IPS DF 19.7 (cell line): ENCODE data around the gene PLD1.
"Not testable (repeated sequence)": the region's sequence is repeated elsewhere in the genome, so short reads cannot be mapped to it uniquely, and the experiment has no call there.

Source experiments
- DNase-seq: peaks from one replicate; pipeline ENCODE4 v3.0.0-alpha.2; 2013; ENCODE audit warnings: low read depth, low spot score

The PLD1 gene

DNA sequence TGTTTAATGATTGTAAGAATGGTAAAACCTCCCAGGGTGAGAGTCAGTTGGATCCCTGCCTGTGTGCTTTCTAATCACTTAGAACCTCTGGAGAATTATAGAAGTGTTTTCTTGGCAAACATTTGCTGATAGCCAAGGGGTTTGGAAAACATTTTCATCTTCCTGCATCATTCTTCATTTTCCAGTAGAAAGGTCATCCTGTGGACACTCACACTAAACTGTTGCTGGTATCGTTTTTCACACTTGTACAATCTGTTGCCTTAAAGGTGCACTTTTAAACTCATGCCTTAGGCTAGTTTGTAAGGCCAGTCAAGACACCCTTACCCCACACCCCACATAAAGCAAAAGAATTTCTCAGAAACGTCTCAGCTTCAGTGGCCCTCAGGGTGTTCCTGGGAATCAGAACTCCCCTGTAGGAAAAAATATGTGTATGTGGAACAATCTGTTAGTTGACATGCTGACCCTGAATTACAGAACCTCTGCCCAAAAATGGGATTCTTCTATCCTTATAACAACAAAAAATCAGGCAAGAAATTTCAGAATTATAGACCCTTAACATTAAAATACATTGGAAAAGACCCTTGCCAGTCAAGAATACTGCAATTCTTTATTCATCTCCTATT is 5.8 kb upstream of the PLD1 start:
- no peak for DNase-seq

DNA sequence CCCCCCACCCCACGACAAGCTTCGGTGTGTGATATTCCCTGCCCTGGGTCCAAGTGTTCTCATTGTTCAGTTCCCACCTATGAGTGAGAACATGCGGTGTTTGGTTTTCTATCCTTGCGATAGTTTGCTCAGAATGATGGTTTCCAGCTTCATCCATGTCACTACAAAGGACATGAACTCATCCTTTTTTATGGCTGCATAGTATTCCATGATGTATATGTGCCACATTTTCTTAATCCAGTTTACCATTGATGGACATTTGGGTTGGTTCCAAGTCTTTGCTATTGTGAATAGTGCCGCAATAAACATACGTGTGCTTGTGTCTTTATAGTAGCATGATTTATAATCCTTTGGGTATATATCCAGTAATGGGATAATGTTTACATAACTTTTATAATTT is 4.4 kb upstream of the PLD1 start:
- DNase-seq = not testable (repeated sequence)

DNA sequence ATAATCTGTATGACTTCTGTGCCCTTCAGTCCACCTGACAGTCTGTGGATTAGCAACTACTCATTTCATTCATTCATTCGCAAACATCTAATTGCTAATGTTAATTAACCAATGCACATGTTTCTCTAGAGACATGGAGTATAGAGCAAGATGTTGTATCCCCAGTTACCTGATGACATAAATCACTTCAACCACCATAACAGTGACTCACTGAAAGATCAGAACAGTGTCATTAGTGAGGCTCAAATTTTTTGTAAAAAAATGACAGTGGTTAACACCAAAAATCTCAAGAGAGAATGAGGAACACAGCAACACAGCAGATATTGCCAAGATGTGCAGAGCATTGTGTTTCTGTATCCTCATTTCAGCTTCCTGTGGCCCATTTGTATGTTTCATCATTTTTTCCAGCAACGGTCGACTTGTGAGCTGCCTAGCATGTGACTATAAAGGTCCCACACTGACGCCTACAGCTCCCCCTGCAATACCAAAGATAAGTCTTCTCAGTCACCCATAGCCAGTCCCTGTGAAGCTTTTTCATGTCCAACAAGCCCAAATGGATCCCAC is 3.7 kb upstream of the PLD1 start:
- no peak for DNase-seq

DNA sequence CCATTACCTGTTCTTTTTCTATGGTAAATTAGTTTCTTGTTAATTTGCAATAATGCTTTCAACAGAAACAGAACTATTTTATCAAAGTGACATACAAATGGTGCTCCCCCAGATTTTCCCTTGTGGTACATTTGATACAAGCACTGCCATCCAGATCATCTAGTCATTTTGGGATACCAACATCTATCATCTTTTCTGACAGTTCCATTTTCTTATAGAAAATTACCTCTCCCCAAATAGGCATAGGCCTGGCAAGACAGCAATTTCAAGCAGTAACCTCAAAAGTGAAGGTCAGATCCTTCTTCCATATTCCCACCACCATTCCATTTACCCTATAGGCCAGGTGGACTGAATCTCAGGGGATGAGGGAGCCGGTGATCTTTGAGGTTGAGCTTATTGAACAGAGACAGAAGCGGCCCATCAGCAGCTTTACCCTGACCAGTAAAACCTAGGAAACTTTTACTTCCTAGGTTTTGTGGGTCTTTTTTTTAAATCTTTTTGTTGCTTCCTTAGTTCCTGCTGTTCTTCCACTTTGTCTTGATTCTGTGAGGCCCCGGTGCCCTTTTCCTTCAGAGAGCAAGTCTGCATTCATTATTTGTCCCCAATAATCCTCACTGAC is 3.1 kb upstream of the PLD1 start:
- no peak for DNase-seq

DNA sequence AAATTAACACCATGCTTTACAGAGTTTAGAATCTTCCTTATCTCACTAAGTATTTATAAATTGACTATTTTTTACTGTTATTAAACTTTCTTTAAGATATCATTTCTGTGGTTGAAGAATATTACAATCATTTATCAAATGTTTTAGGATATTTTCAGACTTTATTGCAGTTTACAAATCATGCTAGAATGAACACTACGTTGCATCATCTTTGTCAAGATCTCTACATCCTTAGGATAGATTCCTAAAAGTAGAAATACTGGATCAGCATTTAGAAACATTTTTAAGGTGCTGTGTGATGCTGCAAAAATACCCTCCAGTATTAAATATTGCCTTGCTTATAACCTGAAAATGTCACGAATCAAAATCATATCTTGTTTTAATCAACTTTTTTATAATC is 2.5 kb upstream of the PLD1 start:
- no peak for DNase-seq

DNA sequence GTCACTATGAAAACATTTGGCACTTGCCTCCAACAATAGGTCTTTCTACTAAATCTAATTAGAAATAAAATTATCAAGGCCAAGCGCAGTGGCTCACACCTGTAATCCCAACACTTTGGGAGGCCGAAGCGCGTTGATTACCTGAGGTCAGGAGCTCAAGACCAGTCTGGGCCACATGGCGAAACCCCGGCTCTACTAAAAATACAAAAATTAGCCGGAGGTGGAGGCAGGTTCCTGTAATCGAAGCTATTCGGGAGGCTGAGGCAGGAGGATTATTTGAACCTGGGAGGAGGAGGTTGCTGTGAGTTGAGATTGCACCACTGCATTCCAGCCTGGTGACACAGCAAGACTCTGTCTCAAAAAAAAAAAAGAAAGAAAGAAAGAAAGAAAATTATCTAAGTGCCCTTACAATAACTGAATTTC is 1.6 kb upstream of the PLD1 start:
- DNase-seq = no peak

DNA sequence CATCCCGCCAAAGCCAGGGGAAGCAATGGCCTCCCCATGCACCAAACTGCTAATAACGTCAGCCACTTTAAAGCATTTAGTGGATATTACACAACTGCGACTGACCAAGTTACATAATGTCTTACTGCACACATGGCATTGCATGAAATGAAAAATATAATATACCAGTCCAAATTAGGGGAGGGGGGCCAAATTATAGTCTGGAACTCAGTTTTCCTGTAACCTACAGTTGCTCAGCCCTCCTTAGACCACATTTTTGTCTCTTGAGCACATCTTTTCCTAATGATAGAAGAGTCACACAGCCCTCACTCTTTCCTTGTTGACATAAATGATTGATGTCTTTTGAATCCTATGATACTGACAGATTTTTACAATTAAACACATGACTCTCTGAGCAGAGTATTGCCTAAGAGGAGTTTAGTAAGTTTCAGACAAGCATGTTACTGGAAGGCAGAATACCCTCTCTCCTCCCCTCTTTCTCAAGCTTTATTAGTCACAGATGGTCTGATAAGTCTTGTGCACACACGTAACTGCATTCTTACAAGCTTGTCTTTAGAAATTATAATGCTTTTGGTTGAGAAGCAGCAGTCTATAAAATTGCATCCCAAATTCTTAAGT is 1.1 kb upstream of the PLD1 start:
- DNase-seq = no peak

DNA sequence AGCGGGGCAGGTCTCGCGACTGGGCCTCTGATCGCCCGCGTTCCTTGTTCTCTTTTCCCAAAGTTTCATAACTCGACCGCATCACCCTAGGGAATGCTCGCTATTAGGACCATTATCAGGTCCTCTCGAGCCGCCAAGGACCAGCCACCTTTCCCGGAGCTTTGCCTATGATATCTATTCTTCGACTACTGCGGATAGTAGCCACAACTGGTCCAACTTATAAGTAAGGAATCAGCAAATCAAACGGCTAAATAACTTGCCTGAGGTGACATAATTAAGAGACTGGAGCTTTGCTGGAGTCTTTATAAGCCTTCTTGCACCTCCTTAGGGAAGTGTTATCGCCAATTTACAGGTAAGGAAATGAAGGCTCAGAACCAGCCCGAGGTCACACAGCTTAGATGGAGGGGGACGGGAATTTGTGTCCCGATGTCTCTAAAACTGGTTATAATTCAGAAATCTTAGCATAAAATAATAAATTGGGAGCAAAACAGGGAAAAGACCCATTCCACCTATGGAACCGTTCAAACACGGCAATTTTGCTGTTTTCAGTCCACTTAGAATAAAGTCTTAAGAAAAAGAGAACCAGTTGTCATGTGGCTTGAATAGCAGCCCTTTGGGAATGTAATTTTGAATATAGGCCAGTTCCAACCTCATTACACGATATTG is 479 bp upstream of the PLD1 start:
- no peak for DNase-seq

DNA sequence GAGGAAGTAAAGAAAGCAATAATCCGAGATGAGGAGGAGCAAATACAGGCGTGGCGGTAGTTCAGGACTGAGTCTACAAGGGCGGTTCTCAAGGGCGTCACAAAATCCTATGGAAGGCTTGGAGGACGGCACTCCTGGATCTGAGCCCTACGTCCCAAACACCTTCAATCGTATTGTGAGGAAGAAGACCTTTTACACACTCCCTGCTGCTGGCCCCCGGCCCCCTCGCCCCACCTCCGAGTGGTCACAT is 747 bp downstream of the PLD1 start:
- DNase-seq = no peak

DNA sequence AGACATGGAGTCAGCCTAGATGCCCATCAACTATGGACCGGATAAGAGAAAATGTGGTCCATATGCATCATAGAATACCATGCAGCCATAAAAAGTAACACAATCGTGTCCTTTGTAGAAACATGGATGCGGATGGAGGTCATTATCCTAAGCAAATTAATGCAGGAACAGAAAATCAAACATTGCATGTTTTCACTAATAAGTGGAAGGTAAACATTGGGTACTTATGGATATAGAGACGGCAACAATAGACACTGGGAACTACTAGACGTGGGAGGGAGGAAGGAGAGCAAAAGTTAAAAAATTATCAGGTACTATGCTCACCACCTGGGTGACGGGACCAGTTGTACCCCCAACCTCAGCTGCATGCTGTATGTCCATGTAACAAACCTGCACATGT is 2.5 kb downstream of the PLD1 start:
- DNase-seq = no peak

DNA sequence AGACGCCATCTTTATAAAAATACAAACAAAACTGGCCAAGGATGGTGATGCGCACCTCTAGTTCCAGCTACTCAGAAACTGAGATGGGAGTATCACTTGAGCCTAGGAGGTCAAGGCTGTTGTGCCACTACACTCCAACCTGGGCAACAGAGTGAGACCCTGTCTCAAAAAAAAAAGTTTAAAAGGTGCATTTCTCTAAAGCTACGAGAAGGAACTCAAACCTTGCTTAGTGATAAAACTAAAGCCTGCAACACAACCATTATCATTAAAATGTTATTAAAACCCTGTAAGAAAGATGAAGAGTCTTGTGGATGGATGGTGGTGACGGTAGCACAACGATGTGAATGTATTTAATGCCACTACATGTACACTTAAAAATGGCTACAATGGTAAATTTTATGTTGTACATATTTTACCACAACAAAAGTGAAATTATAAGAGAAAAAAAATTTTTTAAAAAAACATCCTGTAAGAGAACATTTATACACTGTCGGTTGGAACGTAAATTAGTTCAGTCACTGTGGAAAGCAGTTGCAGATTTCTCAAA is 3.1 kb downstream of the PLD1 start:
- no peak for DNase-seq

DNA sequence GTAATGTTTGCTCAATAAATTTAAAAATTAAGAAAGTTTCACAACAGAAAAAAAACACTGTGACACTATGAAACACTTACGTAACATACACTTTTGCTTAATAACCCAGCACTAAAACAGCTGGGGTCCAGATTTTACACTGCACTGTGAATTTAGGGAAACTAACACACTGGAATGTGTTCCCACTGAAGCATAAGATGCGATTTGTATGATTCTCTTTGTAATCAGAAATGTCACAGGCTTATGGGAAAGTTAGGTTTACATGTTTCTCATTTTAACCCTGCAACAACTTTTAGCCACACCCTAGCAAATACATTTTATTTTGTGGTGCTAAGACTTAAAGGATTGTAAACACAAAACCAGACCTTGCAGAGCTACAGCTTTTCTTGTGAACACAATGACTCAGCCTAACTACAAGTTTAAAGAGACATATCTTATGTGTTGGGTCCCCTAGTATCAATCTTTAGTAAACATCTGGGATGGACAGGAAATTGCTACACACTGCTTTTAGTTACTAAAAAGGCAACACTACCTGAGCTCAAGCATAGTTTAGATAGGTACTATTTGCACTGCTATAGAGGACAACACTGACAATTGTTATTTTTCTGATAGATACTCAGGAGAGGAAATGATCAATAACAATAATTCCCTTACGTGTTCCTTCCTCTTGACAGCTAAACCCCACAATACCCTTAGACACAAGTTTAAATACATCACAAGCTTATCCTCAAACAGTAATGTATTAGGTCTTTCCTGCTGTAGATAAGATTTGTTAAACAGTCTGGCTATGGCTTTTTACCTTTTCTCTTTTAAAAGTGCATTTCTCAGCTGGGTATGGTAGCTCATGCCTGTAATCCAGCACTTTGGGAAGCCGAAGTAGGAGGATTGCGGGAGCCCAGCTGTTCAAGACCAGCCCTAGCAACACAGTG is 3.8 kb downstream of the PLD1 start:
- DNase-seq = no peak

DNA sequence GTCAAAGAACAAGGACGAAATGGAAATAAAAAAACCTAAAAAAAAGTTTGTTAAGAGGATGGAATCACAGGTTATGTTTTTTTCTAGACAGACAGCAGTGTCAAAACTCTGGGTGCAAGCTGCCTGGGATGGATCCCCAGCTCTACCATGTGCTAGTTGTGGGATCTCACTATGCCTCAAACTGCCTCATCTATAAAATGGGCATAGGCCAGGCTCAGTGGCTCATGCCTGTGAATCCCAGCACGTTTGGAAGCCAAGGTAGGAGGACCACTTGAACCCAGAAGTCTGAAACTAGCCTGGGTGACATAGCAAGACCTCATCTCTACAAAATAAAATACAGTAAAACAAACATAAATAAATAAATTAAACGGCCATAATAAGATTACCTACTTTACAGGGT is 4.6 kb downstream of the PLD1 start:
- no peak for DNase-seq

DNA sequence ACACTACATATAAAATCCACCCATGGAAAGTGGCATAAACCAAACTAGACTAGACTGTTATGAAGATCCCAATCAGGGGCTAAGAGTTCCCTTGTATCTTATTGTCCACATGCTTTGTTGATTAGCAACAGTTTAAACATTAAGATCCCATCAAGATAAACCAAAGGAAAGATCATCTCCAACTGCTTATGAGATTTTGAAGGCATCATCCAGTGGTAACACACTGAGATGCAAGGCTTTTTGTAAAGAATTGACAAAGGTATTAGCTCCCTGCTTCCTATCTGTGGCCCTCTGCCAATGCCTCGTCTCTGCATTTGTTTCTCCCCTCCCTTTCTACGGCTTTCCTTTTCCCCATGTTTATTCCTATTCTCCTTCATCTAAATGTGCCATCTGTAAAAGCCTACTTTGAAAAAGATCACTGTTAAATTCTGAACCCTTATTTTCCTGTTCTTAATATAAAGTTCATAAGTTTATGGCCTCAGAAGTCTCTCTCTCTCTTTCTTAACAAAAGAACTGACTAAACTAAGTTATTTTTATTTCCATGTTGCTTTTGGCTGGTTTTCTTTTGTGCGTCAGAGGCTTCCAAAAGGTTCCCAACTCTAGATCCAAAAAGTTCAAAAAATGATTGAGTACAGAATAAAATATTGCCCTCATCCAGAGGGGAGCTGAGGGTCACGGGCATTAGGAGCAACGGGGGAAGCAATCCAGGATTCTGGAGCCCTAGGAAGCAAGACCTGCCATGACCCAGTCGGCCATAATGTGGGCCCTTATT is 5.5 kb downstream of the PLD1 start:
- no peak for DNase-seq

DNA sequence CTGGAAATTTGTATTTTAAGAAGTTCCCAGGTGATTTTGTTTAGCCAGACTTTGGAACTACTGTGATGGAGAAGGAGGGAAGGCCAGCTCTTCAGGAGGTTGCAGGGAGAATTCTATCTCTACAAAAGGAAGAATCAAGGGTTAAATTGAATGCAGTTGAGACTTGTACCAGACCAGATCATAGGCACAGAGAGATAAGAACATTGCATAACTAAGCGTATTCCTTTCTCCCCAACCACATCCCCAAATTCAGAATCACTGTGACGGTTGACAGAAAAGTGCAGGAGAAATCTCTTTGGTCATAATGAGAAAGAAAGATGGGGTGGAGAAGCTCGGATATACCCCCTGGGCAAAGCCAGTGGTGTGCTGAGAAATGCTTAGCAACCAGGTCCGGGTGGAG is 7.2 kb downstream of the PLD1 start:
- no peak for DNase-seq

DNA sequence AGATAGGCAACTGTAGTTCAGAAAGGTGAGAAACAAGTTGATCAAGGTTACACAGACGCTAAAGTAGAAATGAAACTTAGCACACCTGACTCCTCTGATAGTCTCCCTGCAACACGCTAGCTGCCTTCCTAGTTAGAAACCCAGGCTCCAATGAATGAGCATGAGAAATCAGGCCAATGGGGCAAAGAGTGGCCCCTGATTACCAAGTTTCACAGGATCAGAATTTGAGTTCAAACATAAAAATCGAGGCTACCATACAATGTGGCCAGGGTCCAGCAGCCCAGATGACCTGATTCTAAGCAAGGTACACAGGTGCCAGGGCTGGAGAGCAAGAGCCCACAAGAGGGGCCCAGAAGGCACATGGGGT is 7.7 kb downstream of the PLD1 start:
- no peak for DNase-seq

DNA sequence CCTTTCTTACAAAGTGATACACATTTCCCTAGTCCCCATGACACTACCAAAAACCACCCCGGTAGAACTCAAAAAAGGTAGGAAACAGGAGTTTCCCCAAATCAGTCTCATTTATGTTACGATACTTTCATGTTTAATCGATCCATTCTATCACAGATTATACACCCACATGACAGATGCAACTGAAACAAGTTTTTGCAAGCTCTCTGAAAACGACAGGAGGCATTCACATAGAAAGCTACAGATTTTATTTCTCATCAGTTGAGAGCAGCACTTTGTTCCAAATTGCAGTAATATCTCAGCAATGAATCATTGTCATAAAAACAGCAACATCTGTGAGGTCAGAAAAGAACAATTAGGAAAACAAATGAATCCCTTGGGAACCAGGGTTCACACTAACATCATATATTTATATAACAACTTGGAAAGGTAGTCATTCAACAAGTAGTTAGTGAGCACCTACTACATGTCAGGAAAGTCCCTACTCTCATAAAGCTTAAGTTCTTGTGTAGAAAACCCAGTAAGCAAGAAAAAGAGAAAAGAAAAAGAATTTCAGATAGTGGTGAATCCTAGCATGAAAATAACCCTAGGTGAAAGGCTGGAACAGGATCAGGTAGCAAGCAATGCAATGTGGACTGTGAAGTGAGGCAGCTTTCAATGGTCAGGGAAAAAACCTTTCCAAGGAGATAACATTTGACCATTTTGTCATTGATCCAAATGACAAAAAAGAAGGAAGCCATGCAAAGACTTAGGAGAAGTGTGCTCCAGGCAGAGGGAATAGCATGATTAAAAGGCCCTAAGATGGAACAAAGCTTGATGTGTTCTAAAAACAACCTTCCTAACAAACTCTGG is 8.3 kb downstream of the PLD1 start:
- no peak for DNase-seq

DNA sequence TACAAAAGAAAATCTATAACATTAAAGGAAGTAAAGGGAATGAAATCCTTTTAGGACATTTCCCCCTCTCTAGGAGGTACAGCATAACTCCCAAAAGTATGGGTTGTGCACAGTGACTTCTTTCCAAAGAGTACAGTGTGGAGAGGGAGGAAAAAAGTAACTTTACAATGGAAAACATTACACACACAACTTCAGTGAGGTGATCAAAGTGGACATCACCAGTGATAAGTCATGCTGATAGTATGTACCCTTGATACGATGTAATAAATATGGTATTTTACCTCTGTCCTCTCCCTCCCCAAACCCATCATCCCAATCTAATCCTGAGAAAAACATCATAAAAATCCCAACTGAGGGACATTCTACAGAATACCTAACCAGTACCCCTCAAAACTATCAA is 10.8 kb downstream of the PLD1 start:
- no peak for DNase-seq

DNA sequence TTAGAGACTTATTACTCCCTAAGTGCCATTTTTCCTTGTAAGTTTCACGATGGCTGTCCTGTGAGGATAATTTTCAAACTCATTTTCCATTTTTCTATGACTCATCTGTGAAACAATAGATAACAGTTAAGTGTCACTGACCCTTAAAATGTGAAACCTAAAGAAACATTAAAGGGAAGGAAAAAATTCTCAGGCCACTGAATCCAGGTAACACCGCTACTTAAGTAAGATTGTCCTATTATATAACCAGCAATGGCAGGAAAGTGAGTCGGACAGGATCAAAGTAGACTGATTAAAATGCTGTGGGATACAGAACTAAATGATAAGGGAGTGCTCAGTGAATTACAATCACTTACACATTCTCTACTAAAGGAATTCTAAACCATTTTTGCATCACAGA is 12.4 kb downstream of the PLD1 start:
- no peak for DNase-seq

DNA sequence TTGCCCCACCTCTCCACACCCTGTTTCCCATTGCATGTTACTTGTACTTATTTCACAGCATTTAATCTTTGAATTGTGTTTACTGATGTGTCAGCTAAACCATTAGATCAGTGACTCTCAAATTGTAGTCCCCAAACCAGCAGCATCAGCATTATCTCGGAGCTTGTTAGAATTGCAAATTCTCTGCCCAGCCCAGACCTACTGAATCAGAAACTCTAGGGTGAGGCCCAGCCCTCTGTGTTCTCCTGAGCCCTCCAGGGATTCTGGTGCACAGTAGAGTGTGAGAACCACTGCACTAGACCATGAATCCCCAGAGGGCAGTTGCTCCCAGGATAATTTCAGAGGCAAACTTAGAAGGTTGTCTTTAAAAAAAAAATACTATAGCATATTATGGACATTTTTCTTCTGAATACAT is 13.0 kb downstream of the PLD1 start:
- DNase-seq = no peak
